Middle frontal gyrus (tissue), 1 donor: Measurements from ENCODE around the gene NHS.
"Not testable (repeated sequence)": the region's sequence is repeated elsewhere in the genome, so short reads cannot be mapped to it uniquely, and the experiment has no call there.

Experiments
- DNase-seq: peaks from one replicate; pipeline ENCODE4 v3.0.0-alpha.2; 2015; ENCODE audit warnings: low spot score; ENCODE audit errors: extremely low spot score

Gene NHS

DNA sequence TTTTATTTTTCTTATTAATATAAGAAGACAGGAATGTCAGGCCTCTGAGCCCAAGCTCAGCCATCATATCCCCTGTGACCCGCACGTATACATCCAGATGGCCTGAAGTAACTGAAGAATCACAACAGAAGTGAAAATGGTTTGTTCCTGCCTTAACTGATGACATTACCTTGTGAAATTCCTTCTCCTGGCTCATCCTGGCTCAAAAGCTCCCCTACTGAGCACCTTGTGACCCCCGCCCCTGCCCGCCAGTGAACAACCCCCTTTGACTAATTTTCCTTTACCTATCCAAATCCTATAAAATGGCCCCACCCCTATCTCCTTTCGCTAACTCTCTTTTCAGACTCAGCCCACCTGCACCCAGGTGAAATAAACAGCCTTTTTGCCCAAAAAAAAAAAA lies 71.3 kb downstream of the NHS start:
- not testable (repeated sequence) for DNase-seq

DNA sequence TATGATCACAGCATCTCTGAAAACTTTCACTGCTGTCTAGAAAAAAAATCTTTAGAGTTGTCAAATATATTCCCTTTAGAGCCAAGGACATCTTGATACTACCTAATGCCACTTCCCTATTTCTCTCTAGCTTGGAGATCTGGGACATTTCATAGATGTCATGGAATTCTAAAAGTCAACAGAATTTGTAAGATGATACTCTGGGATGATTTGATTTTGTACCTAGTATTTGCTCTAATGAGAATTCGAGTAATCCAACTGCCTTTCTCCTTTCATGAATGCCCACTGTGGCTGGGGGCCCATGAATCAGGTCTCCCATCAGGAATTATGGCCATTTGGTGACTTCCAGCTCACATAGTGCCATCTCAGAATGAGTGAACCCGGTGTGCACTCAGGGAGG lies 73.2 kb downstream of the NHS start:
- no peak for DNase-seq

DNA sequence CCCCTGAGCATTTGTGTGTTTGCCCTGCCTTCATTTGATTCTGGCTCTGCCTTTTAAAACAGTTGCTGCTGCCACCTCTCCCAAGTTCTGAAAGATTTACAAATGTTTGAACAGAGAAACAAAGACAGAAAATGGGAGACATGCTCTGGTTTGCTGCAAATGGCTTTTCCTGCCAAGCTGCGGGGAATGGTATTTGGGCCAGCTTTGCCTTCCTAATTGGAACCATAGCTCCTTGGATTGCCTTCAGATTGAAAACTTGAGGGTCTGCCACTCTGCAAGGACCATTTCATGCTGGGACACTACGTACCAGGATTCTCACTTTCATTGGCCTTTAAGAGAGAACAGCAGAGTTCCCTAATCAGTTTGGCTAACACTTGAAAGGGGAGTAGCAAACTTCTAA lies 74.9 kb downstream of the NHS start:
- no peak for DNase-seq

DNA sequence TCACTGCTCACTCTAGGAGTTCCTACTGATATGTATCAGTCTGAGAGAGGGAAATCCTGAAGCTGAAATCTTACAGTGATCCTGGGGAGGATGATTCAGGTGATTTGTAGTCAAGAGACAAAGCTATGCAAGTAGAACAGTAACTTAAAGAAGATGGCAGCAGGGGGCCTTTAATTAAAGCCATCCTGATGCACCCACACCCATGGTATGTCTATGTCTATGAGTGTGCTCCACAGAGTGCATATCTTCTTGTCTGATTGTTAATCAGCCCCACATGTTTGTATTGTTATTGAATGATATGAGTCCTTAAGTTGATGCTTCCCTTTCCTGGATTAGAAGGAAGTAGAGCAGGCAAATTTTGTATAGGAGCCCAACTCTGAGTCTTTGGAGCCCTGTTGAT lies 78.8 kb downstream of the NHS start:
- DNase-seq: no peak

DNA sequence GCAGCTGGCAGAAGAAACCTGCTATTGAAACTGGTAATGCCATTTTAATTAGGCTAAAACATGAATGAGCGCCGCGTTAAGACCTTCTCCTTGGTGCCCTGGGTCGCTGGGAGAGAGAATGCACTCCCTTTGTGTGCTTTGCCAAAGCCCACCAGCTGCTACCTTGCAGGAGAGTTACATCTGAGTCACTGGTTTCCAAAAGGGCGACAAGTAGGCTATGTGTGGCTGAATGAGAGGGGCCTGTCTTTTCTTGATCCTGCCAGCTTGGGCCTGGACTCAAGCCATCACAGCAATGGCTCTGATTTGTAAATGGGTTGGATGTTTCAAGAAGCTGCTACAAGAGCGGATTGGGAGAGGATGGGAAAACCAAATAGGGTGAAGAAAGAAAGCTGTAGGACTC lies 81.5 kb downstream of the NHS start:
- DNase-seq: no peak

DNA sequence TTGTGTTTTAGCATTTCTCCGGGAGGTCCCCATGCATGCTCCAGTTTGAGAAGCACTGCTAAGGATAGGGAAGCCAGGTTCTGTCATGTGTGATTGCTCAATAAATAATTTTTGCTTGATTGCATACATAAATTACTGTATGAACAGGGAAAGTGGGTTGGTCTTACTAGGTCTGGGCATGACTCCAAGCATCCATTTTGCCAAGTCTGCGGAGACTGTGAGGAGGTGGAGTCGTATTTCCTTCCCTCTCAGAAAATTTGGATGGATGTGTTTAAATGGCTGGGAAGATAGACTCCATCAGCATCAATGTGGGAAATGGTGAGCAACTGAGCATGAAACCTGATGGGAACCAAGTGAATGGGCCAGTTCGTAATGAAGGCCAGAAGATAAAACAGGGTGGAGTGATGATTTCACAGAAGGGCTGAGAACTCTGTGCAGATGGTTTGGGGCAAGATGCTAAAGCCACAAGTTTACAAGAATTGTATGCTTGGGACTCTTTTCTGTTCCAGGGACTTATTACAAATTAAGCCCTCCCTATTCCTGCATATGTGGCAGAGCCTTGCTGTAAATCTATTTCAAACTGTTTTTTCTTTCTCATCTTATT lies 84.1 kb downstream of the NHS start:
- DNase-seq: no peak

DNA sequence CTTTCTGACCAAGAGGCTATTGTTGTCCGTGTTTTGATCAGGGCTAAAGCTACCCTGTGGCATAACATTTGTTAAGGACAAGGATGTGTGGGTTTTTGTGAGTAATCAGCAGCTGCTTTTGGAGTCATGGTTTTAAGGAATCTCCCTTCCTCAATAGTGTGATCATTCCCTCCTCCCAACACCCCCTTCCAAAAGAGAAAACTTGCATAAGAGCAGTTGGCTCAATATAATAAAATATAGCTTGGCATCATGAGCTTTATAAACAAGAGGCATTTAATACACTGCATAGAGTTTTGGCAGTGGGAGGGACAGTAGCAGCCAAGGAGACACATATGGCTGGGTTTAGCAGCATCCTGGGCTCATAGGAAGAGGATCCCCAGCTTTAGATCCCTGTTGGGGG lies 84.7 kb downstream of the NHS start:
- no peak for DNase-seq

DNA sequence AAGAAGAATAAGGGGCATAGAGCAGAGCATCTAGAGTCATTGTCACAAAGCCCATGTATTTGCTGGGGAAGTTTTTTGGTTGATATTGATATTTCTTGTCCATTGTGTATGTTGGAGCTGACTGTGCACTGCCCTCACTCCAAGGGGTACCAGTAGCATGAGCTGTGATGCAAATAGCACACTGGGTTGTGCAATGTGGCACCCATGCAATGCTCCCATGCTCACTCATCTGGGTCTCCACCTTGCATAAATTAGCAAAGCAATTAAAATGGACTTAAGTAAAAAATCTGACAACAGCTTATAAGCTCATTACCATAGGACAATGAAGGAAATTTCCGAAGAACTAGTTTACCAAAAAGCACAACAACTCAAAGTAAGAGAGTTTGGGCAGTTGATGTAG lies 87.9 kb downstream of the NHS start:
- no peak for DNase-seq

DNA sequence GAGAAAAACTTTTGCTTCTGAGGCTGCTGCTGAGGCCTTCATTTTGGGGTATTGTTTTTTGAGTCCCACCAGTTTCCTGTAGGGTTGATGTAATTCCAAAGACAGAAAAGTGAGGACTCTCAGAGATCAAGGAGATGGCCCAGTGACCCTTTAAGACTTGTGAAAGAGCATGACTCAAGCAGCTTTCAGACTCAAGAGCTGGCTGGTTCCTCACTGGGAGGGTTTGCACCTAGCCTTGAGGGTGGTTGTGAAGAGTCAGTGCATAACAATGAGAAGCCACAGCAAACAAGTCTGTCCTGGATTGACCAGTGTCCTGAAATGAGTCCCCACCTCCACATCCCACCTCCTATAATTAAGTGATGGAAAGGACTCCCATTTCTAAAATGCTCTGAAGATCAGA lies 89.2 kb downstream of the NHS start:
- no peak for DNase-seq

DNA sequence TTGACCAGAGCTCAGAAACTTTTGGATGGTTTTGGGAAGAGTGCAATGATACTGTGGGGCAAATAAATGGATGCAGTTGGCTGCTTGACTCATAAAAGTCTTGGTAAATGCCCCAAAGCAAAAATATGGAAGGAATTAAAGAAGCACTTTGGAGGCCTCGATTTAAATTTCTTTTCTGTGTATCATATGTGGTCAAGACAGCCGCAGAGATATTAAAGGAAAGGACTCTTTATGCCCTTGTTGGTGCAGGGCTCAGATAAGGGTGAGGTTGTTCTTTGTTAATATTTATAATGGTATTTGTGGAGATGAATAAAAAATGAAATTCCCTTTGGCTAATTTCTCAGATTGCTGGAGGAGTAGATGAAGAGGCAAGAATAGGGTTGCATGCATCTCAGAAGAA lies 90.2 kb downstream of the NHS start:
- DNase-seq: no peak

DNA sequence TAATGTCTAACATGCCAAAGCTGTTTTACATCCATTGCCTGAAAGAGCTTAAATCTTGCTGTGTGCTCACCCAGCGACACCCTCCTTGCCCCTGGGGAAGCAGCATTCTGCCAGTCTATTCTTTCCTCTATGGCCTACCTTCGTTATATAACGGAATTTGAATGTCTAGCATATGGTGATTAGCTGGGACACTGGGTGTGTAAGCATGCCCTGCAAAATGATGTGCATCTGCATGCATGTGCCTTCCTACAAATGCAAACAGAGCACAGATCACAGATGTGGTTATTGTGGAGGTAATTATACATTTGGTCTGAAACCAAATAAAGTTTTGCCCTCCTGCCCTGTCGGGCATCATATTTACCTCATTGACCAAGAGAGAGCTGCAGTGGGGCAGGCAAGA lies 90.8 kb downstream of the NHS start:
- DNase-seq: no peak

DNA sequence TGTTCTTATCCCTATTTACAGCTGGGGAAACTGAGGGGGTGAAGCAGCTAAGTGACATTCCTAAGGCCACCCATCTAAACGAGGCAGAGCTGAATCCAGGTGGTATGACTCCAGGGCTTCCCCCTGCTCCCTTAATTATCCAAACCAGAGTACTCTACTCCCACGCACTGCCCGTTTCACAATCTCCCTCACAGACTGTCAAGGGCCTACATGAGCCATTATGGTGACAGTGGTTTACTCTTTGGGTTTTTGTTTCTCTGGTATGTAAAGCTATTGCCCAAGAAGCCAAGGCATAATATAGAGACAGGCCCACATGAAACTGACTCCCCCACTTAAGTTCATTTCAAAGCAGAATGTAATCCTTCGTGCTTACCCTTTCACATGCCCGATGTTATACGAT lies 95.1 kb downstream of the NHS start:
- no peak for DNase-seq

DNA sequence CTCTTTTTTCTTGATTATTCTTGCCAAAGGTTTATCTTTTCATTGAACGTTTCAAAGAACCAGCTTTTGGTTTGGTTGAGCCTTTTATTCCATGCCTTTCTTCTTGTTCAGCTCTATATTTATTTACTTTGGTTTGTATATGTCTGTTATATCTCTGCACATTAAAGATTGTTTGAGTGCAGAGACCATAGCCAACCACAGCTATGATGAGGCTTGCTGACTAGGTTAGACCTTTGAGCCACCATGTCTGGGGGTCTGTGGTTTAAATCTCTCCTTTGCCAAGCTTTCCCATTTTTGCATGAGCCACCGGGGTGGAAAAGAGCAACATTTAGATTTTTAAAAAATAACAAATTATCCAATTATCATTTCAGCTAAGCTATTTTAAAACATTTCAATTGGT lies 96.1 kb downstream of the NHS start:
- DNase-seq: no peak

DNA sequence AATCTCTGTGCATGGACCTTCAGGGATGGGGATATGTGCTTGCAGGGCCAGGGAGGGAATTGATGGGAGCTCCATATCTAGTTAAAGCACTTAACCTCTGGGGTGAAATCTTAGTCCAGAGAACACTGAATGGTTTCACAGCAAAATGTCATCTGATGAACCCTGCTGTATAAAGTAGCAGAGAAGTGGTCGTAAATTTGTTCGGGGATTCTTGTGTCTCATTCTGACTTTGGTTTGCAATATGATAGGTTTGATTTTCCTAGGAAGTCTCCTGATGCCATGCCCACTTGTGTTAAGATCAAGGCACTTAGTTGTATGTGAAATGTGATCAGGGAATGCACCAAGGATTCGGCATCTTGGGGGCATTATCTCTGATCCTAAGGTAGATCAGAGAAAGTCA lies 96.9 kb downstream of the NHS start:
- no peak for DNase-seq

DNA sequence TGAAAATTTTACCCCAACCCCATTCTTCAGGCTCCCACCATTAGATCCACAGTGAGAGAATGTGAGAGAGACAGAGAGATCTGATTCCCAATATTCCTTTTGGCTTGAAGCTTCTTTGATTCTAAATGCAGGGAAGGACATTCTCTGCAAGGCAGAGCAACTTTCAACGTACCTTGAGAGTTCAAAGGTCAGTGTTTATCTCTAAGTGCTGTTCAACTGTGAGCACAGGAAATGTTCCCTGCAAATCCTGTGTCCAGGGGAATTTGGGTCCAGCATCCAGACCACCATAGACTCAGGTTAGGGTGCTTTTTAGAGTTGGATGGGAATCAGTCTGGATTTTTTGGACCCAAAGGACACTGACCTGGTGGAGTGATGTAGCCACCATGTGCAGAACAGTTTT lies 97.4 kb downstream of the NHS start:
- no peak for DNase-seq

DNA sequence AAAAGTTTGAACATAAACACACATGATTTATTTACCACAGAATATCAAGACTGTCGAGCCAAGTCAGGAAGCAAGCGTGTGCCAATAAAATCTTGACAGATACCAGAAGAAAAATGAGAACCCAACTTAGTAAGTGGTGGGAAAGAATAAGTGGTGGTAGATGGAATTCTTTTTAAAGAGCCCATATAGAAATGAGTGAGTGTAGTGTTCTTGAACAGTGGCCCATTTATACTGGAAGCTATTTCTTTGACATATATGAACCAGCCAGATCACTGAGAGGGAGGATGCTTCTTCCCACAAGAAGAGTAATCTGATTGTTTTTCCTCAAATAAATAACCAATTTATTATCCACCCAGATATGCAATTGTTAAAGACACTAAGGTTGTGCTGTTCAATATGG lies 98.0 kb downstream of the NHS start:
- no peak for DNase-seq

DNA sequence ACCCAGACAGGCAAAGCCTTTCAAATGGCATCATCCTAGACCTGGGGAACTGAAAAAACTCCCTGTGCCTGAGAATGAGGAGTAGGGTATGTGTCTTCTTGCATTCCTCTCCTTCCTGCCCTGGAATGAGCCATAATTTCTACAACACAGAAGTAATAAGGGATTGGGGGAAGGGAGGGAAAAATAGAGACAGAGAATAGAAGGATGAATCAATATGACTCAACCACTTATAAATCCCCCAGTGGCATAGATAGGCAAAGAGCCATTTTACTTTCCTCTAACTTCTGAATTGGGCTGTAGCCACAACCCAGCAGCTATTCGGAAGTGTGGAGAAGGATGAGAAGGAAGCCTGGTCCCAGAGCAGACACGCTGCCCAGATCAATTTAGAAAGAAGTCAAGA lies 99.9 kb downstream of the NHS start:
- no peak for DNase-seq

DNA sequence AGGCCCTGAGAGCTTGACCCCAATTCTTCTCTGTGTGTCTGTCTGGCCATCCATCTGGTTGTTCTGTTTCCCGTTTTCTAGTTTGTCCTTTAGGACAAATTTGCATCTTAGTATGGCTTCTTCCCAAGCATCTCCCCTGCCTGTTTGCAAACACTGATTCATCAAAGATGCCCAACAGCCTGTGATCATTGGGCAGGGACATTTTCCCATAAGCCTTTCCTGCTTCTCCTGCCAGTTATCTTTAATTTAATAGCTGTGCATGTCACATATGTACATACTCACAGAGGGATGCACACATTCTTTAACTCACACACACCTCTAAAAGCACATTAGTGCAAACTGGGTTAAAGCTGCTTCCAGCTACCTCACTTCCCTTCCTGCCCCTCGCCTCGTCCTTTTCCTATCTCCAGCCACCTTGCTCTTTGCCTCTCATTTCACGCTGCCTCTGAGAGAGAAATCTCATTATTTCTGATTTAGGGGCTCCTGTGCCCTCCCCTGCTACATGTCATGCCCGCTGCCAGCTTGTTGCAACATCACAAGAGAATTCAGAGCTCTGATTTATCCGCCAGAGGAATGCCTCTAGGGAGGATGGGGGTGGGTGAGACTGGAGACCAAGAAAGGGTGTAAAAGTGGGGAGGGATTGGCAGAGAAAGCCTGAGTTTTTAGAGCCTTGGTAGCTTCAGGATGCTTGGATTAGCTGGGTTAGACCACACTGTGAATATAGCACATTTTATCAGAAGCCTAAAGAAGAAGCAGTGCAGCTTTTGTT lies 100.6 kb downstream of the NHS start:
- no peak for DNase-seq

DNA sequence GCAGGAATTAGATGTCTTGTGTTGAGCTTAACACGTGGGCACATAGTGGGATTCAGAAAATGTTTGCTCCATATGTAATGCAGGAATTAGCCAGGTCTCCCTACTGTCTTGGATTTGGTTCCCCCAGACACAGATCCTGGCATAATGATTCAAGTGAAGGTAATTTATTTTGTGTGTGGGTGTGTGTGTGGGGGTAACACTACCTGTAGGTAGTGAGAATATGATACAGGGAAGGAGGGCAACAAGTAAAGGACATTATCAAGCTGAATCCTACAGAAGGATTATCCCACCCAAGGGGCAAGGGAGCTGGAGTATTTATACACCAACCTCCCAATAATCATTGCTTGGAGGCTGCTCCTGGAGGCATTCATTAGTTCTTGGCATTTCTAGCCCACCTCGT lies 101.4 kb downstream of the NHS start:
- DNase-seq: no peak

DNA sequence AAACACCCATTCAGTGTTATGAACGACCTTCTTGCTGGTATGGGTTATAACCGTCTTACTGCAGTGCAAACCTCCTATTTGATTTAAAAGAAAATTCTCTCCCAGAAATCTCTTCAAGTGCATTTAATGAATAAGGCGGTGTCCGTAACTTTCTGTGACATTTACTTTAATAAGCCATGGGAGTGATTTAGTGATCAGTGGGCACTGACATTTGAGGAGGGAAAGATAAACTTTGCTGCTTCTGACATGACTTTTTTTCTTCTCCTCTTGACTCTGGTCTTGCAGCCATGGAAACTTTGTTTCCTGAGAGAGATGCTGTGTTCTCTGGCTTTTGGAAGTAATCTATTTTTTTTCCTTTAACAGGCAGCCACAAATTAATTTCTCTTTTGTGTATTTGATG lies 106.1 kb downstream of the NHS start:
- no peak for DNase-seq

DNA sequence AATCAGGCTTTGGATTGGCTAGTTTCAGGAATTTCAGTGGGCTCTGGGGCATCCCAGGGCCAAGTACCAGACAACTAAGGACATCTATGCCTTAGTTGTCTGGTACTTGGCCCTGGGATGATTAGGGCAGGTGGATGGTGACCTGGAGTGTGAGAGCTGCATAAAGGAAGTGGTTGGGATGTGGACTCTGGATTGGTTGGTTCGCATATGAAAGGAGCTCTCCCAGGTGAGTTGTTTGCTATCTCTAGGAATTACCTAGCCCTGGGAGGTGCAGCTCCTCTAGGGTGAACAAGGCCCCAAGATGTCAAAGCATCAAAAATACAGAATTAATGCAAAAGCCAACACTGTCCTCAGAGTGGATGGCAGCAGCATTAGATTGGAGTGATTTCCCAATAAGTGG lies 109.6 kb downstream of the NHS start:
- DNase-seq: no peak

DNA sequence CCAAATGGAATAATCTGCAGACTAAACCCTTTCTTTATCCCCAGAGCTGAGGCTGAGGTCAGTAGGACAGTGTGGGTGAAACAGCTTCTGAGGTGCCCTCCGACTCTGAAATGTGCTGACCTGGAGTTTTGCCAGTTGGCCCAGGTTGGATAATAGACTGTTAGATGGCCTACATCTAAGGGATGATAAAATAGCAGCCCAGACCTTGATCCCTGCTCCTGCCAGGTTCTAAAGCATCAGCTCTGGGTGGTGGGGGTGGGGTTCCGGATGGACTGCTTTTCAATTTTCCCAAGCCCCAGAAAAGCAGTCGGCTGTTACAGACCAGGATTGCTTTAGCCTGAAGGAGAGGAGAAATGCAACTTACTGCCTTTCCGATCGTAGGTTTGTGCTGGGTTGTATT lies 110.4 kb downstream of the NHS start:
- DNase-seq: no peak

DNA sequence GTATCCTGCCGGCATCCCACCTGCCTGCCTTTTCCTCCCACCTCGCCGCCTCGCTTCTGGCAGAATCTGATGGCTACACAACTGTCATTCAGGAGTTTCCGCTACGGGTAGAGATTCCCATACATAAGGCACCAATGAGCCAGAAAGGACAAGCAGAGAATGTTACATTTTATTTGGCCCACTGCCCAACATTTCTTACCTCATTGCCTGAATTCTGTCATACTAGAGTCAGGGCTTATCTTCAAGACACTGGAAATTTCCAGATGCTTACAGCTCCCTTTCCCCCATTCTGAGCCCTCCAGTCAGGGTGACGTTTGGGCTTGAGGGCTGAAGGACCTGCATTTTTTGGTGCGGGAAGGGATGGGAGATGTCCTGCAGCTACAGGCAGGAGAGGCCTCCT lies 113.0 kb downstream of the NHS start:
- DNase-seq: no peak

DNA sequence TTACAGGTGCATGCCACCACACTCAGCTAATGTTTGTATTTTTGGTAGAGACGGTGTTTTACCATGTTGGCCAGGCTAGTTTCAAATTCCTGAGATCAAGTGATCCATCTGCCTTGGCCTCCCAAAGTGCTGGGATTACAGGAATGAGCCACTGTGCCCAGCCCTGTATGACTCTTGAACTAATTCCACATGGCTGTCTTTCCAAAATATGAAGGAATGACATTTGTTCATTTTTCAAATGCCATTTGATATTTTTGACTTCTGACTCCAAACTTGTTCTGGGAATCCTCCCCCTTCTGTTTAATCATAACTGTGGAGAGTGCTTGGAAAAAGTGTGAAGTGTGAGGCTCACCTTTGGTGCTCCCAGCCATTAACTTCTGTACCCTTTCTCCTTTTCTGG lies 119.2 kb downstream of the NHS start:
- no peak for DNase-seq
